ENCODE data around the gene ASCL5.

ASCL5 gene

DNA sequence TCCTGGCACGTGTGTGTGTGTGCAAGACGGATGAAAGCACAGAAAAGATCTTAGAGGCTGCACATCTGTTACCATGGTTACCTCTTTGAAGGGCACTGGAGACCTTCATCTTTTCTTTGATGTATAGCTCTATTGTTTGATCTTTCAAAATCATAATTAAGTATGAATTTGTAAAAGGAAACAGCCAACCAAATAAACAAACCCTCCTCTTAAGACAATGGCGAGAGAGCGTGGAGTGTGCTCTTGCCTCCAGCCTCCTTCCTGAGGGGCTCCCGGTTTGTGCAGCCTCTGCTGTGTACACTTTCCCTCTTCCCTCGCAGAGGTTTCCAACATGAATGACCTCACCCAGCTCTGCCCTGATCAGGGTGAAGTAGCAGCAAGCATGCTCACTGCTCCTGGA lies 42.7 kb downstream of the ASCL5 start:
- TF ChIP-seq CTCF (IDR thresholded peaks at IDR 0.05; ENCODE audit: insufficient read depth, low read length, poor library complexity, severe bottlenecking), result no peak
- Histone ChIP-seq H3K36me3 (ENCODE audit: control insufficient read depth, insufficient read depth, low read length) (no peaks in the 10 kb centered on the region), H3K4me3 (replicated peaks; ENCODE audit: low read depth, low read length) (no peak overlapping the region), H3K27me3 (replicated peaks; ENCODE audit: control insufficient read depth, insufficient read depth, low read length) (no peaks in the 10 kb centered on the region; the same call in 1 of the 2 replicates)
- DNase-seq (ENCODE audit: extremely low read depth, insufficient read length), result no peak

GRCh38 chr1:201083741-201084140 lies 43.2 kb downstream of the ASCL5 start:
- Histone ChIP-seq H3K27me3 (replicated peaks; ENCODE audit: control insufficient read depth, insufficient read depth, low read length) (no peaks in the 10 kb centered on the region; the same call in 1 of the 2 replicates), H3K36me3 (ENCODE audit: control insufficient read depth, insufficient read depth, low read length) (no peaks in the 10 kb centered on the region), H3K4me3 (replicated peaks; ENCODE audit: low read depth, low read length) (no peak overlapping the region)
- no peak for DNase-seq (ENCODE audit: extremely low read depth, insufficient read length)
- no peak for TF ChIP-seq CTCF (IDR thresholded peaks at IDR 0.05; ENCODE audit: insufficient read depth, low read length, poor library complexity, severe bottlenecking)

- Histone ChIP-seq H3K4me3 (replicated peaks; ENCODE audit: low read depth, low read length) (no peak overlapping the region), H3K27me3 (replicated peaks; ENCODE audit: control insufficient read depth, insufficient read depth, low read length) (no peaks in the 10 kb centered on the region; the same call in 1 of the 2 replicates), H3K36me3 (ENCODE audit: control insufficient read depth, insufficient read depth, low read length) (no peaks in the 10 kb centered on the region)
- DNase-seq (ENCODE audit: extremely low read depth, insufficient read length), result no peak
- TF ChIP-seq CTCF (IDR thresholded peaks at IDR 0.05; ENCODE audit: insufficient read depth, low read length, poor library complexity, severe bottlenecking), result no peak
These were observed 46.8 kb downstream of the ASCL5 start for GRCh38 chr1:201080135-201080534.

DNA sequence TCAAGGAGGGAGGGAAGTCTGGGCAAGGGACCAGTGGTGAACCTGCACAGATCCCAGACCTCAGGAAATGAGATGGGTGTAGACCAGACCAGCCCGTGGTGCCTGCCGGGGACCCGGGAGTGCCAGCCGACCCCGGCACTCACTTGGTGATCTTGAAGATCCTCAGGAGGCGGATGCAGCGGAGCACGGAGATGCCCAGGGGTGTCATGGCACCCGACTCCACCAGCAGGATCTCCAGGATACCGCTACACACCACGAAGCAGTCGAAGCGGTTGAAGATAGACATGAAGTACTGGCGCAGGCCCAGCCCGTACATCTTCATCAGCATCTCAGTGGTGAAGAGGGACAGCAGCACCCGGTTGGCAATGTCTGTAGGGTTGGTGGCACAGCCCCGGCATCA lies 49.2 kb downstream of the ASCL5 start:
- no peak for TF ChIP-seq CTCF (IDR thresholded peaks at IDR 0.05; ENCODE audit: insufficient read depth, low read length, poor library complexity, severe bottlenecking)
- H3K27me3 ChIP-seq (replicated peaks; ENCODE audit: control insufficient read depth, insufficient read depth, low read length), result no peaks in the 10 kb centered on the region; the same call in none of the 2 replicates
- no peaks in the 10 kb centered on the region for H3K36me3 ChIP-seq (ENCODE audit: control insufficient read depth, insufficient read depth, low read length)
- H3K4me3 ChIP-seq (replicated peaks; ENCODE audit: low read depth, low read length), result no peak overlapping the region
- DNase-seq (ENCODE audit: extremely low read depth, insufficient read length), result no peak

DNA sequence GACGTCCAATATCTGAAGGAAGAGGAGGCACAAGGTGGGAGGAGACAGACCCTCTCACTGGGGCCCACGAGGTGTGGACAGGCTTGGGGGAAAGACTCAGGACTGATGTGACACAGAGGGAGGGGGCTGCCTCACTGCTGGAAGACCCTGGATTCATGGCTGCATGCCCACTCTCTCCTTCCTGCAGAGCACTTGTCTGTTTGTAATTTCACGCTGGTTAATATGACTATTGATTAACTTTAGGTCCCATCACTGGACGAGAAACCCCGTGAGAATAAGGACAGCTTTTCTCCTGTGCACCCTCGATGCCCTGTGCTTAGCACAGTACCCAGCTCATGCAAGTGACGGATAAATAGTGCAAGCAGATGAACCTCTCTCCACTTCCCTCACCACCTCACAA lies 49.9 kb downstream of the ASCL5 start:
- Histone ChIP-seq H3K36me3 (ENCODE audit: control insufficient read depth, insufficient read depth, low read length) (no peaks in the 10 kb centered on the region), H3K4me3 (replicated peaks; ENCODE audit: low read depth, low read length) (no peak overlapping the region), H3K27me3 (replicated peaks; ENCODE audit: control insufficient read depth, insufficient read depth, low read length) (no peaks in the 10 kb centered on the region; the same call in 1 of the 2 replicates)
- no peak for TF ChIP-seq CTCF (IDR thresholded peaks at IDR 0.05; ENCODE audit: insufficient read depth, low read length, poor library complexity, severe bottlenecking)
- DNase-seq (ENCODE audit: extremely low read depth, insufficient read length), result no peak

GRCh38 chr1:201076092-201076491 lies 50.9 kb downstream of the ASCL5 start:
- H3K36me3 ChIP-seq (ENCODE audit: control insufficient read depth, insufficient read depth, low read length), result no peaks in the 10 kb centered on the region
- no peak for DNase-seq (ENCODE audit: extremely low read depth, insufficient read length)
- H3K27me3 ChIP-seq (replicated peaks; ENCODE audit: control insufficient read depth, insufficient read depth, low read length), result no peaks in the 10 kb centered on the region; the same call in 1 of the 2 replicates
- no peak overlapping the region for H3K4me3 ChIP-seq (replicated peaks; ENCODE audit: low read depth, low read length)
- no peak for TF ChIP-seq CTCF (IDR thresholded peaks at IDR 0.05; ENCODE audit: insufficient read depth, low read length, poor library complexity, severe bottlenecking)

All from GM06990 (cell line).